Fibroblast of lung (primary cell): ENCODE results near the gene MMRN2.

Experiments used
- CTCF ChIP-seq, 2 donors: IDR thresholded peaks in 1 of 2; conservative IDR thresholded peaks in 1 of 2; 1 replicate in 1 of 2; 2 replicates in 1 of 2; pipeline ENCODE4 v1.5.1; 2011 to 2012; ENCODE audit warnings: low read length in 2 of 2, control low read depth in 1 of 2, inconsistent platforms in 1 of 2, low read depth in 1 of 2, mild to moderate bottlenecking in 1 of 2
- EZH2 ChIP-seq: IDR thresholded peaks from 2 replicates; pipeline ENCODE4 v1.5.1; 2012; ENCODE audit warnings: low read length, control low read depth, mild to moderate bottlenecking; ENCODE audit errors: missing control alignments

- TF ChIP-seq CTCF (conservative IDR thresholded peaks at IDR 0.05 in 1 of 2, IDR thresholded peaks at IDR 0.05 in 1 of 2; ENCODE audit: low read depth in 1 of 2, low read length in 2 of 2), result no peak
- TF ChIP-seq EZH2, result no peak
Measured at GRCh38 chr10:86962136-86962980, 4.9 kb upstream of the MMRN2 start.
